HG02623 (cell line): Measurements from ENCODE around the gene SEMA3C.

Source experiments
- ATAC-seq: cut with Tn5 transposase; IDR thresholded peaks from one replicate; pipeline ENCODE4 v1.9.1; 2021; ENCODE audit warnings: moderate library complexity; ENCODE audit not compliant: unreplicated experiment

The SEMA3C gene

DNA sequence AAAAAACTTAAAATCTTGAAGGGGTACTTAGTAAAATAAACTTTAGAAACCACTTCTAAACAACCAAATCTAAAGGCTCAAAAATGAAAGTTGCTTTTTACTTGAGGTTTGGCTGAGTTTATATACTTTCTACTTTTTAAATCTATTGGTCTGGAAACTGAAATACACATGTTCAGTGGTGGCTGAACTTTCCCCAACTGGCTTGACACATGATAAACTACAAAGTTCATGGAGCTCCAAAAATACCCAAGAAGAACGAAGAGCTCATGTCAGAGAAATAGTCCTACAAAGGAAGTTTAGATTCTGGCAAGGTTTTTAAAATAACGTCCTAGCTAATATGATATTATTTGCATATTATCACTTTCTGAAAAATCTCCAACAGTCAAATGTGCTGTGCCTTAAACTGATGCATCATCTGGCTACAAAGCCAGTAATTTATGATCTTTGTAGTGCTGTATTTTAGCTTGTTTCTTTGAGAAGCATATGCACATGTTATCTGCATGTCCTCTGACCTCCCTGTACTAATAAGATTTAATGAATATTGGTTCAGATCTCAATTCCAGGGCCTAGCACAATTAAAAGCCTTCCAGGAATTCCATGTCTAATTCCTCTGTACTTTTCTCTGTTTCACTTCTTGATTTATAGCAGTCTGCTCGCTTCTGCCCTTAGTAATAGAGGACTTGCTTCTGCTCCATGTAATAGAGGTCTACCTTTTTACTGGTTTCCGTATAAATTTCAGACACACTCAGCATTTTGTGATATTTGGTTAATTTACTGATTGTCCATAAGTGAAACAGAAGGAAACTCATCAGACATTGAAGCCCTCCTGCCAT is 28.2 kb downstream of the SEMA3C start:
- no peak for ATAC-seq

DNA sequence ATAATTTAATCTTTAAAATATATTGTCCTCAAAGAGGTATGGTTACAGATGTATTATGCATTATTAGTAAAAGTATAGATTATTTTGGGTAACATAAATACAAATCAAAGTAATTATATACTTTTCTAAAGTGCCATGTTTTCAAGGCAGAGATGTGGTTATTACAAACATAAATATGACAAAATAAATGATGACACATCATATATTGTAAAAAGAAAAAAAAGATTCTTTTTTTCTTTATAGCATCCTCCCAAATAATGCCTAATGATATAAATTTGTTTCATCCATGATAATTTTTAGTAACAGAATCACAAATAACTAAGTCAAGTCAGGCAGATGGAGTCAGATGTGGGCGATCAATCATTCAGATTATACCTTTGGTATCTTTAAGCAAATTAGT is 29.3 kb downstream of the SEMA3C start:
- no peak for ATAC-seq

DNA sequence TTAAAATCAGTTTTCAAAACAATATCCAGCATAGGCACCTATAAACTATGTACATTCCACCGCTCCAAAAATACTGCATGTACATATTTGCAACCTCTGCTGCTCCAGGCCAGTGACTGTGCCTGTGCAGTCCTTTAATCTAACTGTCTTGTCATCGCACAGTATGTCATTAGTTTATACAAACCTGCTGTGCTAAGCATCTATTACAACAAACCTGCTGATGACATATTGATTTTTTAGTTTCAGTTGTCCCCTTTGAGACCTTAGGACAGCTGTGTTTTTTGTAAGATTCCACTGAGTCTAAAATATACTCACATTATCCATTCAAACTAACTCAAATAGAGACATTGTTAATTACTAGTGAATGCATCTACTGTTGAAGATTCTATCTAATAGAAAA is 33.1 kb downstream of the SEMA3C start:
- ATAC-seq: no peak

DNA sequence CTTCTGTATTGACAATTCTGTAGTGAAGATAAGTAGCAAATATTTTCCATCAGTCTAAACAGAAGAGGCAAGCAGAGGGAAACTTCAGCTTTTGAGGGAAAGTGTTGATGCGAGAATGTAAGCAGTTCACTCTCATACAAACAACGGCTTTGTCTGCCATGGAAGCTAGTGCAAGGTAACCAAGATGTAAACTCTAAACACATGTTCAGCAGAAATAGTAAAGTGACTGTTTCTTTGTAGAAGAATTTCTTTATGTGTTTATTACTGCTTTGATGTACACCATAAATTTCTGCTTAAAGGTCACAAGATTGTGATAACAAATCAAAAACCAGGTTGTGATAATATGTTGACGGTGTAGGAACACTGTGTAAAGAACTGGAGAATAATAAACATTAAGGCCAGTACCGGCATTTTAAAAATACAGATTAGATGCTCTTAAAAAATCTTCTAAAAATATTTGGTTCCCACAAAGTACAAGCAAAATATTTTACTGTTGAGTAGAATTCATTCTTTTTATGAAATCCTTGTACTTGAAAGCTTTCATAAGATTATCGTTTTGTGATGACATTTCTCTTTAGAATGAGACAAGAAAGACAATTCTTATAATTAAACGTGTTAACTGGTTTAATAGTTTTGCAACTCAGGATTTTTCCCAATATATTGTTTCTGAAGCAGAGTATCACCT is 34.2 kb downstream of the SEMA3C start:
- ATAC-seq: no peak

DNA sequence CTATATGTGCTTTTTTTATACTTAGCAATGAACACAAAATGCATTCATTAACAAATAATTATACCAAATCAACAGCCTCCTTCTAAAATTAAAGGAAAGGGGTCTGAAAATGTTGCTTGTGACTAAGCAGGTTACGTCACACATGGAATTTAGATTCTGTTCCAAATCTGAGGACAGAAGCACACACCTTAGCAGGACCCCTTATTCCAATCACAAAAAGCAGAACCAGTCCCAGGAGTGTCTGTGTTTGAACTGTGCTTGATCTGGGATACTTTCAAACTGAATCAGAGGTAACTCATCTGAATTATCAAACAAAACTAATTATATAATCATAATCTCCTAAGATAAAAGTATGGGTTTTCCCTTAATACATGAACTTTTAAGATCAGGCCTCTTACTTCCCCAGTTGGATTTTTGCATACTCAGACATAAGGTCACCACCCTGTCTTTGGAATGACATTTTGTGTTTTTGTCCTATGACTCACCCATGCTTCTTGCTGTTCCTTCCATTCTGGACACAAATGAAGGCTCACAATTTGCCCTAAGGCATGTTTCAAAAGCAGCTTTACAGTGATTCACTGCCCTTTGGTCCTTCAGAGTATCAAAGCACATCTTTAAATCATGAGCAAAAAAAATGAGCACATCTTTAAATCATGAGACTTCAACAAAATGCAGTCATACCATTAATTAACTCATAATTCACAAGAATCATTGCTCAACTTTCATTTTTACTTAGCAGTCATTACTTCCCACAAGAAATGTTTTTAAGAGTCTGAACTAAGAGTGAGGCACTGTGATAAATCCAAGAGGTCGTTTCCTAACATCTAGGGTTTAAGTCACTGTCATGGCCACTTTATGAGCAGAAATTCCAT is 35.5 kb downstream of the SEMA3C start:
- no peak for ATAC-seq

DNA sequence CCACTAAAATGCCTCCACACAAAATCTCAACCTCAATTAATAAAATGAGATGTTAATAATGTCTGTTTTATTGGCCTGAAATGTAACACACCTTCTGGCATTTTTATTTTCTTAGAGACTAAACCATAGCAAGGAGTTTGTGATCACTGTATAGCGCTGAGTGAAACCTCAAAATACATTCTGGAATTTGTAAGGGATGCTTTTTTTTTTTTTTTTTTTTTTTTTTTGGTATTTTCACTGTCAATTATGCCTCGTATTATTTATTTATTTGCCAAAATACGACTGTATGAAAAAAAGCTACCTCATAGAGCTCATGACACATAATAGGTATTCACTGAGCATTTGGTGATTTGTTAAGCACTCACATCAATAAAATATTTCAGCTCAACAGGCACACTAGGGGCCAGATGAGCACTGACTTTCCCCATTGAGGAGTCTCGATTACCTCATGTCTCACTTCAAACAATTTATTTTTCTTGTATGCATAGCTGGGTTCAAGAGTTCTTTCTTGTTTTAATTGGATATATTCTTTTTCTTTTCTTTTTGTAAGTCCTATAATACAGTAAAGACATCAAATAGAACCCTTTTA is 36.5 kb downstream of the SEMA3C start:
- ATAC-seq: no peak

DNA sequence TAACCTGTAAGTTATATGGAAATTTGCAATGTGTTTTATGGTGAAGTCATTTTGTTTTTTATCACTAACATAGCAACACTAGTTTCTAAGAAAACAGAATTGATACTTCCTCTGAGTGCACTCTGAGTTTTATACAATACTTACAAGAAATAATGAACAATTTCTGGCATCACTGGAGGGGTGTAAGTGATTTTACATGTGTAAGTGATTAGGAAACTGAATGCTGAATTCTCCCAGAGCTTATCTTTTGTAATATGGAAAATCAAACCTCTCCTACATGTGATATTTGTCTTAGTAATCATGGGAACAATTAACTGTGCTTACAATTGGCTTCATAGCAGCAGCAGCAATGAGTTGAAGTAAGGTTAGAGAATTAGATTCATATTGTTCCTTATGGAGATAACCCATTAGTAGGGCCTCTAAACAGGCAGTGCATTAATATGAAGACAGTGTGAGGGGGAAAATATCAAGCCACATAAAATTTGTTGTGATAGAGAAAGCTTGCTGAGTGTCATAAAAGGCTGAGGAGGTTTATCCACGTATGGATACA is 37.4 kb downstream of the SEMA3C start:
- no peak for ATAC-seq

DNA sequence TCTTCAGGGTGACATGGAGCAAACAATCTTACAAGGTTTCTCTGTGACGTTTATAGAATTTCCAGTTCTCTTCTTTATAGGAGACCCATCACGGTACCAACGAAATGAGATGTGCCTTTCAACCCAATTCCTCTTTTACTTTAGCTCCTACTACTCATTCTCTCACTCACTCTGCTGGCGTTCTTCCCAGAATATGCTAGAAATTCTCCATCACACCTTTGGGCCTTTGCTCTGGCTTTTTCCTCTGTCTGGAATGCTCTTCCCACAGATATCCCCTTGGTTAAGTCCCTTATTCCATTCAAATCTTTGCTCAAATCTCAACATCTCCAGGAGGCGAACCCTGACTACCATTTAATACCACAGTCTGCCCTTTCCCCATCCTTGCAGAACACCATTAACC is 39.0 kb downstream of the SEMA3C start:
- ATAC-seq: no peak

DNA sequence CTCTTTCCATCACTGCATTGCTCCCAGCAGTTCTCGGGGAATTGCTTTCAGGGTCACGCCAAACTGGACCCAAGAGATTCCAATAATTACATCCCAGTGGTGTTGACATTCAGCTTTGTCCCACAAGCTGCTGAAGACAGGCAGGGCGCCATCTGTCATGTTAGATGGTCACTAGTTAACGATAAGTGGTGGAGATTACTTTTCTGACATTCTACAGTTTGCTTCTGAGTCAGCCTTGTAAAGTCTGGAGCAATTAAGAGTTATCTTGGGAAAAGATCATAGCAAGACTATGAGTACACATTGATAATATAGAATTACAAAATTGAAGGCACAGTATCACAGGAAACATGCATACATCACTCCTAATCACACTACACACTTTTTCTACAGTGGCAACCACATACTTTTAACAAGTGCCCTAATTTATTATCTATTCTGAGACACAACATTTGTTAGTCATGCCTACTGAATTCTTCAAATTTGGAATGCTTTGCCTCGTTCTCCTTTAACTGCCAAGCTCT is 41.9 kb downstream of the SEMA3C start:
- no peak for ATAC-seq

DNA sequence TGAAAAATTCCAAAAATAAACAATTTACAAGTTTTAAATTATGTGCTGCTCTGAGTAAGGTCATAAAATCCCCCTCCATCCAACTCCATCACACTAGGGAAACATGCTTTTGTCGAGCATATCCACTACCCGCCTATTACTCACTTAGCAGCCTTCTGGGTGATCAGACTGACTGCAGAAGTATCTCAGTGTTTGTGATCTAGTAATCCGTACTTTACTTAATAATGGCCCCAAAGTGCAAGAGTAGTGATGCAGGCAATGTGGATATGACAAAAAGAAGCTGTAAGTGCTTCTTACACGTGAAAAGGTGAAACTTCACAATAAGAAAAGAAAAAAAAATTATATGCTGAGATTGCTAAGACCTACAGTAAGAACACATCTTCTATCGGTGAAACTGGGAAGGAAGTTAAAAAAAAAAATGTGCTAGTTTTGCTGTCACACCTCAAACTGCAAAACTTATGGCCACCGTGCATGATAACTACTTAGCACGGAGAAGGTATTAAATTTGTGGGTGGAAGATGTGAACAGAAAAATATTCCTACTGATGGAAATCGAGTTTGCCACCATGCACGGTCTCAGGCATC is 43.2 kb downstream of the SEMA3C start:
- no peak for ATAC-seq

DNA sequence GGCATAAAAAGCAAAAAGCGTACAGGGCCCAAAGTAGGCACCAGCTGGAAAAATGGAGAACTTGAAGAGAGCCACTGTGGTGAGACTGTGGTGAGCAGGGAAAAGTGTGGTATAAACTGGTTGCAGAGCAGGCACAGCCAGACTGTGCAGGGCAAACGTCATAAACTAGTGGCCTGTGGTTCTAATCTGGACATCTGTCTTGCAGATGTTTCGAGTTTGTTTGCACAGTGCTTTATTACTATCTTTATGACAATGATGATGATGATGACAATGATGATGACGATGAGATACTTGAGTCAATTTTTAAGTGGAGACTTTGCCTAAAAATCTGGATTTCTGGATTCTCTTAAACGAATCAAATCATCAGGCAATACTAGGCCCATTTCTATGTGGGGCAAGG is 45.7 kb downstream of the SEMA3C start:
- ATAC-seq: no peak

DNA sequence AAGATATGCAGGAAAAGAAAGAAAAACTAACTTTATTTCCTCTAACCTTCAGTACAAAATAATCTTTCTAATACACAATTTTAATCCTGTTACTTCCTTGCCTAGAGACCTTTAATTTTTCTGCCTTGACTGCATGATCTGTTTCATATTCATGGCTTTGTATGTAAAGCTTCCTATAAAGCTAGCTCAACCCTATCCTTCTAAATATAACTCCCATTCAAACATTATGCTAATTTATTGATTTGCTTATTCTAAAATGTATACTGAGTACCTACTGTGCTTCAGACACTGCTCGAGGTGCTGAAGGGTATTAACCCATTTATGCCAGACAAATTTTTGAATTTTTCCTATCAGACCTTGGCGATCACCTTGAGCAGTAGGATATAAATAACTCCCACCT is 47.6 kb downstream of the SEMA3C start:
- ATAC-seq: no peak

DNA sequence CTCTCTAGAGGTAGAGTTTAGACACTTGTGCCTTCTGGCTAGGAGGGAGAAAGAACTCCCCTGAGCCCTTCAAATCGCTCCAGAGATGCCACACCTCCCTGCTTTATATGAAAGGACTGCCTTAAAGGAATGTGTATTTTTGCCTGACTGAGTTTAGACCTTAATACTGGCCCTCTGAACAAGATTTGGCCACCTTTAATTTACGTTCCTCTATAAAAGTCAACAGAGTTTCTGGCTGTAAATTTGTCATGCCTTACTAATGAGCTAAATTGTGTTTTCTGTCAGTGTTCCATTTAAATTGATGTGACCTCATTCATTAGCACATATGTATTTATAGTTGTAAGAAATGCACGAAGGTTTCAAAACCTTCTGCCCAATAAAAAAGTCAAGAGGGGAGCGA is 48.0 kb downstream of the SEMA3C start:
- no peak for ATAC-seq

DNA sequence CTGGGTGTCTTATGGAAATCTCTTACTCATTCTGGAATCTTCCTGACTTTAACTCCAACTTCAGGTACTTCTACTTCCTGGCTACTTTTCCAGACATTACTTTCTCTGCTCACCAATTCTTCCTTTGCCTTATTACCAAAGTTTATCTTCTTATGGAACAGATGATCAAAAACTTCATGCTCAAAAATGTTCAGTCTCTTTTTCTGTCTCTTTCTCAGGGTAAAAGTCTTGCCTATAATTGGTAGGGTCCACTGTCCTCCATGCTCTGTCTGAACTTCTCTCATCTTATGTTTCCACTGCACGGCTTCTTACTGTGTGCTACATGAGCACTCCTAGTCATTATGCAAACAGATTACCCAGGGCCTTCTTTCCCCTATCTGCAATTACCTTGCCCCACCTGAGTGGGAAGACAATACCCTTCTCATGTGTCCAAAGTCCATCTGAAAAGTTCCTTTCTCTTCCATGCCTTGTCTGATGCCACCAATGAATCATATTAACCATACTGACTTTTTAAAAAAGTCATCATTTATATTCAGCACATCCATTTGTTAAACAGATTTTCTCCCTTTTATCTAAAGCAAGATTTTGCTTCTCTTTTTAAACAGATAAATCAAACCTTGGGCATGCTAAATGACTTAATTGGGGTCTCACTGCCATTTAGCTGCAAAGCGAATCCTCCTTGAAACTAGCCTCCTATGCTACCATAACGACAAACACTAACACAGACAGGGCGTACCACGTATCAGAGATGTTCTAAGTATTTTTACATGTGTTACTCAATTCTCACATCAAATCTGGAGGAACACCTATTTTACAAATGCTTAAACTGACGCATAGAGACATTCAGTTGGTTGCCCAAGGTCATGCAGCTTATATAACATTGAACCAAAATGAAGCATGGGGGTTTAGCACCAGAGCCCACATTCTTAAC is 48.8 kb downstream of the SEMA3C start:
- no peak for ATAC-seq

DNA sequence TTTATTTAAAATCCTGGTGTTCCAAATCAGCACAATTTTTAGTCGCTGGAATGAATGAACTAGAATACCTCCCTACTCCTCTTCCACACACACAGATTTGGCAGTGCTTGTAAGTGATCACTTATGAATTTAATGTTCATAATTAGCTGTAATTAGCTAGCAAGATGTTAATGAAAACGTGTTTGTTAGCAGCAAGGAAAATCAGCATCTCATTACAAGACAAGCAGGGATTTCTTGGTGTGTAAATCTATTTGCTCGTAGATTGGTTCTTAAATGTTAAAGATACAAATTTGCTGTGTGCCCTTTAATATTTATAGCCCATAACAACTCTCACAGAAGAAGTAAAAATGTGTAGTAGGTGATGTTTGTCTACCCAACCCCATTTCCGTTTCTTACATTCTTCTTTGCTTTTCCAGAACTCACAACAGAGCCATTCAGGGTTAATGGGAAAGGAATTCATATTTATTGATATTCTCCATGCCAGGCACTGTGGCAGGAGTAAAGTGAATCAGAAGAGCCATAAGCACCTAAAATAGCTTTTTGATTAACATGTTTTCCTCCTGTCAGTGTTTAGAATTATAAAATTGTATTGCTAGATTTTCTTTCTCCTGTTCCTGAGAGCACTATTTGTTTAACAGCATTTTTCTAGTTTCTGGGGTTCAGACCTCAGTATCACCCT is 49.6 kb downstream of the SEMA3C start:
- ATAC-seq: no peak

DNA sequence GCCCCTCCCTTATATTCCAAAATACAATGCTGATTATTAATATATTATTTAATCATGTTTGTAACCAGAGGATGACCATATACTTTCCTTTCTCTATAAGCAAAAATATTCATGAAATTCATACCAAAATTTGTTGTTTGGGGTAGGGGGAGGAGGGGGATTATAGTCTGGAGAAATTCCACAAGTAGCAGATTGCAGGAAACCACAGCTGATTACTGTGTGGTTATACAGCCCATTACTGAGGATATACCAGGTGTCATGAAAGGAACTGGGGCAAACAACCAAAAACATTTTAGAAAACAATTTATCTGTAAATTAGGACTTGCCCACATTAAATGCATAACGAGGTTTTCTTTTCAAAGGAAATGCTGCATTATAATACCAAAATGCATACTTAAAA is 50.3 kb downstream of the SEMA3C start:
- no peak for ATAC-seq

DNA sequence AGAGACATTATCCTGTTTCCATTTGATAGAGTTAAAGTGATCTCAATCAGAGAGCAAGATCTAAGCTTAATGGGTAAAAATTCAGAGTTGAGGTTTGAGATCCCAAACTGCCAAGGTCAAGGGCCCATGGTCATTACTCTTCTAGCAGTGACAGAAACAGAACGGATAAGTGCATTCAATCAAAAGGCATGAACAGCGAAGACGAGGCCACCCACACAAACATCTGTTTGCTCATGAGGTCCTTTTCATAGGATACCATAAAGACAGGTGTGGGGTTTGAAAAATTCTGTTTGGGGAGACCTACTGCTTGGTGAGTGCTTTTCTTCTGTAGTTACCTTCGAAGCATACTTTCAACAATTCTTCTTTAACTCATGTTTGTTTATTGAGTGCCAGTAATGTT is 58.3 kb downstream of the SEMA3C start:
- ATAC-seq: no peak

DNA sequence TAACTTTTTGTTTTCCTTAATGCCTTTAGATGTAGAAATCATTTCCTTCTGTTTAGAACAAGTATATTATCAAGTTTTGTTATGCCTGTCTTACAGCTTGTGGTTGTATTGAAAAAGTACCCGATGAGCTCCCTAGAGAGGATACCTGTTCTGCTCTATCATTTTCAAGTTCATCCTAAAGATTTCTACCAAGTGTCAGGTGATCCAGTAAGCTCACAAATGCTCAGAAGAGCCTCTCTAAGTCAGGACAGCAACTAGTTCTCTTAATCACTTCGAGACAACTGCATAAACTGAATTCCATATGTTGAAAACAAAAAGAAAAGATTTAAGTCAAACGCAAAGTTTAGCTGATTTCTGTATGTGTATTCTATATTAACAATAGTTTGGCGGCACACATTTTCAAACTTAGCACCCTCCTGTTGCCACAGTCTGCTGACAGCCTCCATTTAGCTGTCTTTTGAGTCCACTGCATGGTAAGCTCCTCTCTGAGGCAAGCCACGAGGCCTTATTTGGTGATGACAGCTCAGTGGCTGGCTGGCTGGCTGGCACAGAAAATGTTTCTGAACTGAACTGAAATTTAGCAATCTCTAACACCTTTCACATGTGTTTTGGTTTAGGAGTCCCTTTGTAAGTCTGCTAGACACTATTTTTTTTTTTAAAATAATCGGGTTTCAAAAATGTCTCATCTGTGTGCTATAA is 59.4 kb downstream of the SEMA3C start:
- no peak for ATAC-seq
